ENCODE results near the gene BTNL8. TPM values are rescaled to one million over a fixed set of nuclear protein-coding genes. Genes with fewer than 3 reads are reported as not detected.
"Not testable (repeated sequence)": the region's sequence is repeated elsewhere in the genome, so short reads cannot be mapped to it uniquely, and the experiment has no call there.

The BTNL8 gene
- total and polyA plus RNA-seq, 2 donors from 2014 or later, result 0.19 to 1.2 TPM

- no peaks in the 10 kb centered on the region for H3K36me3 ChIP-seq (ENCODE audit: control insufficient read depth in 2 of 3, insufficient read depth in 3 of 3, low read length in 3 of 3)
- no peak overlapping the region for H3K9ac ChIP-seq (ENCODE audit: low read length in 3 of 3)
- DNase-seq, result no peak
- H3K4me1 ChIP-seq (ENCODE audit: control insufficient read depth in 2 of 3, insufficient read depth in 2 of 3, low read depth in 1 of 3, low read length in 3 of 3), result no peaks in the 10 kb centered on the region
- no peaks in the 10 kb centered on the region for H3K27me3 ChIP-seq (ENCODE audit: control insufficient read depth, insufficient read depth, low read length)
- intact Hi-C loops (cut with DNase I), result no loop called here
- no peak overlapping the region for H3K4me3 ChIP-seq (ENCODE audit: low read length in 3 of 3)
- H3K27ac ChIP-seq (ENCODE audit: low read depth in 2 of 2, low read length in 2 of 2), result no peak overlapping the region
- H3K9me3 ChIP-seq (ENCODE audit: control insufficient read depth in 2 of 3, insufficient read depth in 1 of 3, low read length in 3 of 3), result no peaks in the 10 kb centered on the region
- no peak for TF ChIP-seq CTCF (IDR thresholded peaks at IDR 0.05; ENCODE audit: borderline replicate concordance, extremely low read depth, insufficient read depth)
- FAIRE-seq, result no peak
Observed at GRCh38 chr5:180875860-180876426, 23.0 kb upstream of the BTNL8 start.

- not testable (repeated sequence) for H3K27ac ChIP-seq (ENCODE audit: low read depth in 2 of 2, low read length in 2 of 2)
Observed at GRCh38 chr5:180885845-180886529, 13.0 kb upstream of the BTNL8 start.

GRCh38 chr5:180889381-180889780, 9.6 kb upstream of the BTNL8 start:
- H3K36me3 ChIP-seq (ENCODE audit: control insufficient read depth in 2 of 3, insufficient read depth in 3 of 3, low read length in 3 of 3), result no peaks in the 10 kb centered on the region
- H3K27ac ChIP-seq (ENCODE audit: low read depth in 2 of 2, low read length in 2 of 2), result no peak overlapping the region
- H3K27me3 ChIP-seq (ENCODE audit: control insufficient read depth, insufficient read depth, low read length), result no peaks in the 10 kb centered on the region
- no peak for TF ChIP-seq CTCF (IDR thresholded peaks at IDR 0.05; ENCODE audit: borderline replicate concordance, extremely low read depth, insufficient read depth)
- H3K4me1 ChIP-seq (ENCODE audit: control insufficient read depth in 2 of 3, insufficient read depth in 2 of 3, low read depth in 1 of 3, low read length in 3 of 3), result no peaks in the 10 kb centered on the region
- intact Hi-C loops (cut with DNase I), result no loop called here
- no peak overlapping the region for H3K9ac ChIP-seq (ENCODE audit: low read length in 3 of 3)
- no peak for DNase-seq
- no peak for FAIRE-seq
- no peaks in the 10 kb centered on the region for H3K9me3 ChIP-seq (ENCODE audit: control insufficient read depth in 2 of 3, insufficient read depth in 1 of 3, low read length in 3 of 3)
- H3K4me3 ChIP-seq (ENCODE audit: low read length in 3 of 3), result no peak overlapping the region

More at GRCh38 chr5:180885845-180886529, 13.0 kb upstream of the BTNL8 start:
- H3K36me3 ChIP-seq (ENCODE audit: control insufficient read depth in 2 of 3, insufficient read depth in 3 of 3, low read length in 3 of 3); H3K9me3 ChIP-seq (ENCODE audit: control insufficient read depth in 2 of 3, insufficient read depth in 1 of 3, low read length in 3 of 3); H3K4me1 ChIP-seq (ENCODE audit: control insufficient read depth in 2 of 3, insufficient read depth in 2 of 3, low read depth in 1 of 3, low read length in 3 of 3); H3K27me3 ChIP-seq (ENCODE audit: control insufficient read depth, insufficient read depth, low read length); H3K9ac ChIP-seq (ENCODE audit: low read length in 3 of 3); FAIRE-seq; intact Hi-C loops (cut with DNase I); H3K4me3 ChIP-seq (ENCODE audit: low read length in 3 of 3): not testable (repeated sequence)
- peak in 3 of 5 donors; percentile 19 to 33 (median 21) for DNase-seq

GRCh38 chr5:180895330-180895729, 3.6 kb upstream of the BTNL8 start:
- H3K9me3 ChIP-seq (ENCODE audit: control insufficient read depth in 2 of 3, insufficient read depth in 1 of 3, low read length in 3 of 3); H3K4me1 ChIP-seq (ENCODE audit: control insufficient read depth in 2 of 3, insufficient read depth in 2 of 3, low read depth in 1 of 3, low read length in 3 of 3); H3K36me3 ChIP-seq (ENCODE audit: control insufficient read depth in 2 of 3, insufficient read depth in 3 of 3, low read length in 3 of 3); H3K4me3 ChIP-seq (ENCODE audit: low read length in 3 of 3); DNase-seq; FAIRE-seq; H3K9ac ChIP-seq (ENCODE audit: low read length in 3 of 3); H3K27ac ChIP-seq (ENCODE audit: low read depth in 2 of 2, low read length in 2 of 2); H3K27me3 ChIP-seq (ENCODE audit: control insufficient read depth, insufficient read depth, low read length); intact Hi-C loops (cut with DNase I): not testable (repeated sequence)

Measured in kidney (tissue), 14 donors.